Activated T-cell treated with anti-CD3 and anti-CD28 coated beads for 24 hours (primary cell): ENCODE measurements around the gene HINT3.
"Not testable (repeated sequence)": the region's sequence is repeated elsewhere in the genome, so short reads cannot be mapped to it uniquely, and the experiment has no call there.

Source experiments
- DNase-seq: peaks from one replicate; pipeline ENCODE4 v3.0.0-alpha.2; 2020; ENCODE audit warnings: low read depth

HINT3 gene

DNA sequence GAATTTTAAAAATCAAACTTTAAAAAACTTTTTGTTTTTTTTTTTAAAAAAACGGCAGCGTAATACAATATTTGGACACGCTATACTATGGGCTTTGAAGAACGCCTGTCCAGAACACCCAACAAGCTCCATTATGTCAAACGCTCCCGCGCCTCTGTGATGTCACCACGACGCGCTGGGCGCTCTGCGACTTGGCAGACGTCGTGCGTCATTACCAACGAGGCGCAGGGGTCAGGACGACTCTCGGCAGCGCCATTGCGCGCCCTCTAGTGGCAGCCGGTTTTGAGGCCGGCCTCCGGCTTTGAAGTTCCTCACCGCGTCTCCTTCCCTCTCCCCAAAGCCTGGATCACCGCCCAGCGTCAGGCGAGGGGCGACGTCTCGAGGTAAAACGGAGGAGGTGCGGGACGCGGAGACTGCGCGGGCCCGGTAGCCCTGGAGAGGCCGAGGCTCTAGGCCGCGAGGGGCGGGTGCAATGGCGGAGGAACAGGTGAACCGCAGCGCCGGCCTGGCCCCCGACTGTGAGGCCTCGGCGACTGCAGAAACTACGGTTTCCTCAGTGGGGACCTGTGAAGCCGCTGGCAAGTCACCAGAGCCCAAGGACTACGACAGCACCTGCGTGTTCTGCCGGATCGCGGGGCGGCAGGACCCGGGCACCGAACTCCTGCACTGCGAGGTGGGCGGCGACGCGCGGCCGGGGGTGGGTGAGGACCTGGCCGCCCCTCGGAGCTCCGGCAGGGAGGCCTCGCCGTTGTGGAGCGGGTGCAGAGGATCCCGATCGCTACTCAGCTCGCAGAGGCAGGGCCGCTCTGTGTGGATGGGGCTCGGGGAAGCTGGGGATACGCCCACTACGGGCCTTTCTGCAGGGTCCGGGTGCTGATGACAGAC lies at the start of gene HINT3:
HINT3 (plus strand) TSS at position 265 of the 885 bp plus-strand sequence; CDS start at position 473, 208 bp downstream.
- peak; percentile 98 for DNase-seq

DNA sequence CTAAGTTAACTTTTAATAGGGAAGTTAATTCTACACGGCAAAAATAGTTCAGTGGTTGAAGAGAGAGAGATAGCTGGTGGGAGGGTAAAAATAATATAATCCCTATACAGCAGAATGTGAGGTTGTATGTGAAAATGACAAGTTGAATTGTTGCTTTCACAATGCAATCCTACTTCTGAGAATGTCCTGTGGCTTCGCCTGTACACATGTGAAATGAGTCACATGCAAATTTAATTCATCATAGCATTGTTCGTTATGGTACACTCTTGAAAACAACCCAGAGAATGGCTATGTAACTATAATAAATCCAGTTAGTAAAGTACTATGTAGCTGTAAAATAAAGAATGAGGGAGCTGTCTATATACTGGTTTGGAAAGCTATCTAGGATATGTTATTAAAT lies 46.0 kb upstream of the HINT3 start:
- no peak for DNase-seq

DNA sequence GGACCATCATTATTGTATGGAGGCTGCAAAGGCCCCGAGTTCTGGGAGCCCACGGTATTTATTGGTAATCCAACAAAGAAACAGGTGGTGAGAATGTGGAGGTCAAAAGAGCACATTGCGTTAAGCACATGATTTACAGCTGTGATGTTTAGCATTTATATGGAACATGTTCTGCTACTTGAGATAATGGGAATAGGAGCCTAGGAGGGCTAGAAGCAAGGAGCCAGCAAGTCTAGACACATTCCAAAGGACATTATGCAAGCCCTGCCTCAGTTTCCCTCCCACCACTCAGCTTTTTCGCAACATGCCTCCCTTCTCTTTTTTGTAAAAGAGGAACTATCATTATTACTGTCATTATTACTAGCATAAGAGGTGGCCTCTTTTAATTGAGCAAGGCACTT lies 45.5 kb upstream of the HINT3 start:
- not testable (repeated sequence) for DNase-seq

DNA sequence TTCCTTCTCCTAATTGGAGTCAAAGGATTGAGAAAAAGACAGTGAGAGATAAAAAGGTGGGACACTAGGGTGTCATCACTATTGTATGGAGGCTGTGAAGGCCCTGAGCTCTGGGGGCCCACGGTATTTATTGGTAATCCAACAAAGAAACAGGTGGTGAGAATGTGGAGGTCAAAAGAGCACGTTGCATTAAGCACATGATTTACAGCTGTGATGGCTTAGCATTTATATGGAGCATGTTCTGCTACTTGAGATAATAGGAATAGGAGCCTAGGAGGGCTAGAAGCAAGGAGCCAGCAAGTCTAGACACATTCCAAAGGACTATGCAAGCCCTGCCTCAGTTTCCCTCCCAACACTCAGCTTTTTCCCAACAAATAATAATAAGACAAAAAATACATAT lies 44.1 kb upstream of the HINT3 start:
- DNase-seq: not testable (repeated sequence)

DNA sequence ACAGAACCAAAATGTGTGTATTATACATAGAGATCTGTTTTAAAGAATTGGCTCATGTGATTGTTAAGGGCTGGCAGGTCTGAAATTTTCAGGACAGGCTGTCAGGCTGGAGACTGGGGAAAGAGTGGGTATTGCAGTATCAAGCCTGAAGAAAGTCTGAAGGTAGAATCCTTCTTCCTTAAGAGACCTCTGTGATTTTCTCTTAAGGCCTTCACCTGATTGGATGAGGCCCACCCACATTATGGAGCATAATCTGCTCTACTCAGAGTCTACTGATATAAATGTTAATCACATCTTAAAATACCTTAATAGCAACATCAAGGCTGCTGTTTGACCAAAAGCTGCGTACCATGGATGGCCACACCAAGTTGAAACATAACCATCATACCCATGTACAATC lies 43.4 kb upstream of the HINT3 start:
- no peak for DNase-seq

DNA sequence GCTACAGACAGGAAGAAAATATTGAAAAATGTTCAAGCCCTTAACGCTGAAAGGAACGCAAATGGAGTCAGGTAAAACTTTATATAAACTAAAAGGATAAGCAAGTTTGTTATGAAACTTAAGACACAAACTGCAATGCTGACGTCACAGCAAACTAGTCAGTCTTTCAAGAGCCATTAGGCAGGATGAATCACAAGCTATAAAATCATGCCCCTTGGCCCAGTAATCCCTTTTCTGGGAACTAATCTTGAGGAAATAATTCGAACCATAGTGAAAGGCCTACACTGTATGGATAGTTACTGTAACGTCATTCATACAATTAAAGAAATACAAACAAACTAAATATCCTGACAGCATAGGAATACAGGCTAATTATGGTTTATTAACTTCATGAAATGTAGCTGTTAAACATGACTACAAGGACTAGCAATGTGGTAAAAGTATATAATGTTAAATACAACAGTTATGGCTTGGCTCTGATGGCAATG lies 42.7 kb upstream of the HINT3 start:
- no peak for DNase-seq

DNA sequence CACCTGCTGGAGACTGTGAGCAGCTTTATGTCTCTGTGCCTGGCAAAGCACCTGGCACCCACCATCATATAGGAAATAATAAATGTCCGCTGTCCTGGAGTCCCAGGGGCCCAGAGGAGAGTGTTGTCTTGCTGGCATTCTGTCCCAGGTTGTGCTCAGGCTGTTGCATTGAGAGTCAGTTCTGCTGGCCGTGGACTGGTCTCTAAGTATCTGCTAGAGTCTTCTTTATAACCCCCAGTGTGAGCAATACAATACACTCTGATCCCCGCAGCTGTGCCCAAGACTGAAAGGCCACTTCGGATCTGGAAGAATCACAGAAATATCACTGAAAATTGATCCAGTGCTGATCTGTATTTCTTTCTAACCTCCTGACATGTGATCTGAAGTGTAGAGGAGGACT lies 38.3 kb upstream of the HINT3 start:
- no peak for DNase-seq

DNA sequence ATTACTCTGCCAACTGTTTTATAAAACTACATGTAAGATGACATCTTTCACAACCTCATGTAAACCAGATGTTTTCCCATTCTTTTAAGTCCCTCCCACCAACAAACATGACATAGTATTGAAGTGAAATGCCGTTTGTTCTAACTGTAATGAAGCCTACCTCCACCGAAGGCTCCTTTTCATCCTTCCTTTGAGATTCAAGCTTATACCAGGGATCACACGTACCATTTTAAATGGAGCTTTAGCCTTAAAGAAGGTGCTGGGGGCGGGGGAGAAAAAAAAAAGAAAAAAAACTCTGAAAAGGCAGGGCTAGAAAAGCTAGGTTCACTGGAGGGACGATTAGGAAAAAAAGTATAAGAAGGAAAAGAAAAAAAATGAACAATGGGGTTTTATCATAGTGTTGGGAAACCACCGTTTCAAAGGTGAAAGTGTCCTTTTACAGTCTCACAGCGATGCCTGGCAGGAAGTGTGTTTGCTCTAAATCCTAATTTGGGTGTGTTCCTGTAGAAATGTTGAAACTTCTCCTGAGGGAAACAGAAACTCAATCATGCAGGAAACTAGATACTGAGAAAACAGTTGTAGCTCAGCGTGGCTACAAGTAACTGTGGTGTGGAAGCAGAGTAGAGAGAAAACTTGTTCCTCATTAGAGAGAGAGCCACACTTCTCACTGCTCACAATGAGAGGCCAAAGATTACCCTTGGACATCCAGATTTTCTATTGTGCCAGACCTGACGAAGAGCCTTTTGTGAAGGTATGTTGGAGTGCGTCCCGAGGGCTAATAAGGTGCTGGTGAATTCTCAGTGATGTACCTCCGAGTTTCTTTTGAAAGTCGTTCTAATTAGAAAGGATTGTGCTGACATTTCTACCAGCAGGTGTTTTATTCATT lies 37.6 kb upstream of the HINT3 start:
- peak; percentile 32 for DNase-seq

DNA sequence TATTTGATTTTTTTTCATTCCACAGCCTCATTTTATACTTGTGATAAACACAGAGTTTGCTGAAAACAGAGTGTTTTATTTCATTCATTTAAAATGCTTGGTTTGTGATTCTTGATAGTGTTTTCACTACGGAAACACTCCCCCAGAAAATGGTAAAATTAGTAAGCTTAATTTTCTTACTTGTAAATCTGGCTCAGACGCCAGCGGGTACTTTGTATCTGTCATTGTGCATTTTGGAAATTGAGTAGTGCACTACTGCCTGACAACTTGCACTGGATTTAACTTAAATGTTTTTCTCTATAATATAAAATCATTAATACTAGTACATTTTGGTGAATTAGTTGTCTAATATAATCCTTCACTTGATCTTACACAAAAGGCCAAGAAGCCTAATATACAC lies 37.0 kb upstream of the HINT3 start:
- DNase-seq: no peak

DNA sequence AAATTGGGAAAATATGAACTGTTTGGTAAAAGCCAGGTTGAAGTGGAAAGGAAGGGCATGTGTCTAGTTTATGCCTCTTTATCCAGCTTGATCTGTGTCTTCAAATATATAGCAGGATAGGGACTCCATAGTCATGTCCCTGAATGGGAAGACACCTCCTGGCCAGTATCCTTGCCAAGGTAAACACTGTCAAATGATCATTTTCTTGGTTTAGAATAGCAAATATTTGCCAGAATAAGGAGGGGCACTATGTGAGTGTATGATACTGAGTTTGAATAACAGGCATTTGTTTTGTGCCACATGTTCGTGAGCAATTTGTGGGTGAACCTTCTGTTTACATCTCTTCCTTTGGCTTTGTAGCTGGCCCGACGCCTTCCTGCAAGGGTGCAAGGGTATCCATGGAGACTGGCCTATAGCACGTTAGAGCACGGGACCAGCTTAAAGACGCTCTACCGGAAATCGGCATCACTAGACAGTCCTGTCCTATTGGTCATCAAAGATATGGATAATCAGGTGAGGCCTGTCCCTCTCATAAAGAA lies 34.2 kb upstream of the HINT3 start:
- DNase-seq: no peak

DNA sequence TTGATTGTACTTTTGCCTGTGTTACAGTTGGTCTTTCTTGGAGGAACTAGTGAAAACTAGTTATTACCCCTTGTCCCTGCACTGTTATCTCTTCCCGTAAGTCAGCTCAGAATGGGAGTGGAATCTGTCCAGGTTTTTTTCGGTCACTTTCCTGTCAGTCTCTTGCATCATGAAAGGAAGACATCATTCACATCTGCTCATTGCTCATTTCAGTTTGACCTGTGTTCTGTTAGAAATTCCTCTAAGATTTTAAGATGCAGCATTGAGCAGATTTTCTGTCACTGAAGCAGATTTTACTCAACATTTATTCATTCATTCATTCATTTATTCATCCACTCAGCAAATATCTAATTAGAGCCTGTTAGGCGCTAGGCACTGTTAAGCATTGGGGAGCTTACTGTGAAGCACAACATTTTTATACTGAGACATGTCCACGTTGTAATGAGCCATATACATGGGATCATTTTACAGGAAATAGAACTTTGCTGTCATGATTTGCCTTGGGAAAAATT lies 33.1 kb upstream of the HINT3 start:
- no peak for DNase-seq

DNA sequence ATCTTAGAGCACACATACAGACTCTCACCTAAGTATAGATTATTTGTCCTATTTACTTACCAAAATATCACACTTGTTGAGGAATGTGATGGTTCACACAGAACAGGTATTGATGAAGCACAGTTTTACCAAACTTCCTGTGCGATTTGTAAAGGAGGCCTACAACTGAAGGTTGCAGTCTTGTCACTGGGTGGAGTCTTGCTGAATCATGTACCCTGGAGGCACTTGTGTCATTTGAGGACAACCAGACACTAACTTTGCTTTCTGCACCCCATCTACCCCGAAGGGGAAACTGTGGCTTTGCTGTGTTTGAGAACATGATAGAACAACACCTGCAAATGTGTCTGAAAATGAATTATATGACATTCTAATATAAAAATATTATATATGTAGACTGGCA lies 32.4 kb upstream of the HINT3 start:
- no peak for DNase-seq

DNA sequence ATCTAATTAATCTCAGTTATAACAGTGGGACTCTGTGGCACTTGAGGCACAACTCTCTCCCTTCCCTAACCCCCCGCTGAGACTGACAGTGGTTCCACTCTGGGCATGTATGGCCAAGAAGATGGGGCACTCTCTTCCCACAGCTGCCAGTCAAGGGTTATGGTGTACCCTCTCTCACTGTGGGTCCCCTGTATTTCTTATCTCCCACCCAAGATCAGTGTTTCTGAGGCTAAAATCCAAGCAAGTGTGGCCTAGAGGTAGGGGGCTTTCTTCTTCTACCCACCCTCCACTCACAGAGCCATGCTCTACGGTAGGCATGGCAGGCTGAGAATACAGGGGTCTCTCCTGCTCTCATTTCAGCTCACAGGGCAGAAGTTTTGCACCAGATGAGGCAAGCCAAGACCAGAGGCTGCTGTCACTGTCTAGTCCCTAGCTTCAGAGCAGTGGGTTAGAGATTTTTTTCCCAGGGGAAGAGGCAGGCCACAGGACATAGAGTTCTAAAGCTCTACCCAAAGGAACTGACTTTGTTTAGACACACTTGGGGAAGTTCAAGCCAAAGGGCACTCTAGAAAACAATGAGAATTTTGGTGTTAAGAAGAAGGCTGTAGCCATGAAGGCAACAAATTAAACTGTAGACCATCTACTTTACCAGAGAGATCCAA lies 31.7 kb upstream of the HINT3 start:
- DNase-seq: no peak

DNA sequence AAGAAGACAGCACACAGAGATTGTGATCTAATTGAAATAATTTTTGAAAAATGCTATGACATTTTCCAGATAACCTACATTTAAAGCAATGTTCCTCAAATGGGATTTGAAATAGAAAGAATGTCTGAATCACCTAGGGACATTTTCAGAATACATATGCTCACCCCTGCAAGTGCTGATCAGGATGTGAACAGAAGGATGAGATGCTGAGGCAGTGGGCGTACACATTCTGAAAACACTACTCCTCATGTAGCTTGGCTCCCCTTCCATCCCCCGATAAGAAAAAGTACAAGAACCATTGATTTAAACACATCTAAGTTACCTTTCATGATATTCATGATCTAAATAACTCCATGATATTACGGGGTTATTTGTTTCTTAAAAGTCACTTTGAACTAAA lies 29.9 kb upstream of the HINT3 start:
- no peak for DNase-seq

DNA sequence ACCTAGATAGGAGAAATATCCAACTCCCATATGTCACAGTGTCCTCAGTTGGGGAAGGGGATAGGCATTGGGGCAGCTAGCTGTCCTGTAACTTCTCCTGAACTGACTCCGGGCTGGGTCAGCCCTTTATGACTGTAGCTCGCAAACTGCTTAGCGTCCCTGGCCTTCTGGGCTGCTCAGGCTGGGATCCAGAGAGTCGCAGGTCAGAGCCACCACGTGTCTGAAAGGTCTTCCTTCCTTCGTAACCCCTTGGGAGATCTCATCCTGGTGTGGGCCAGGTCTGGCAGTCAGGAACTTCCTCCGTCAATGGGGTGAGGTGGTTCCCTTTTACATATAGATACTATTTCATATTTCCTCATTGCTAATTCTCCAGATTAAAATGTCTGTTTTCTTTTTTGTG lies 28.8 kb upstream of the HINT3 start:
- DNase-seq: no peak

DNA sequence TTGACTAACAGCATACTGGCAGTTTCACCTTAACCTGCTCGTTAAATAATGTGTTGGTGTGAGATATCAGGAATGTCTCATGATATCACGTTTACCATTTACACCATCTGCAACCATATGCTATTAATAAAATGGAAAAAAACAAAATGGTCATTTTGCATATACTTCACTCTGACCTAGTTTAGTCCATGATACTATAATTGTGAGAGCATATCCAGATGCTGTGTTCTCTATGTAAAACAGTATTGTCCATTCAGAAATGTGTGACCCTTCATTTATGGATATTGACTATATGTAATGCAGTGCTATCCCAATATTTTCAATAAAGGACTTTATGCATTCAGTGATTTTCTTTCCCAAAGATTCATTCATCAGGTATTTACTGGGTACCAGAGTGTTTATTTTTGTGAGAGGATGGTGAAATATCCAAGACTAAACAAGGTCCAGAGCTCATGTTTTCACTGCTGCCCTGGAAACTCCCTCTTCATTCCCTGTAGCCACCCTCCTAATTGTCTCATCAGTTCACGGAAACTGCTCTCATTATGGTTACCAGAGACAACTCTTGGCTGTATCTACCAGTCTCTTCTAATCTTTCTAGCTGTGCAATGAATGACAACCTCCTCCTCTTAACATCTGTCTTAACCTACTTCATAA lies 25.7 kb upstream of the HINT3 start:
- no peak for DNase-seq

DNA sequence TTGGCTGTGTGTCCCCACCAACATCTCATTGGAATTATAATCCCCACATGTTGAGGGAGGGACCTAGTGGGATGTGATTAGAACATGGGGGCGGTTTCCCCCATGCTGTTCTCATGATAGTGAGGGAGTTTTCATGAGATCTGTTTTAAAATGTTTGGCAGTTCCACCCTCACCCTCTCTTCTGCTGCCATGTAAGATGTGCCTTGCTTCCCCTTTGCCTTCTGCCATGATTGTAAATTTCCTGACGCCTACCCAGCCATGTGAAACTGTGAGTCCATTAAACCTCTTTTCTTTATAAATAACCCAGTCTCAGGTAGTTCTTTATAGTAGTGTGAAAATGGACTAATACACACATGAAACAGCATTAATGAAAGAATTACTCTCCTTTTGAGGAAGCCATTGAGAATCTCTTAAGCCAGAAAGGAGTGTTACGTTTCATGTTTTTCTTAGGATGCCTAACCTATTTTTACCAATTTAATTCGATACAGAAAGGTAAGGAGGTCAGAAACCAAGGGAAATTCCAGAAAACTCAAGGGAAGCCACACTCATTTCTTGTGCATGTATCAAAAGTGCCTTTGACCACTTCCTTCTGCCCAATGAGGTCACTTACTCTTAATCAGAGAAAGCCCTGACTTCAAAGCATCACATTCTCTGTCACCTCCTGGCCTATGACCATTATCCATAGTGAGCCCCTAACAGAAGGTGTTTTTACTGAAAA lies 24.7 kb upstream of the HINT3 start:
- no peak for DNase-seq

DNA sequence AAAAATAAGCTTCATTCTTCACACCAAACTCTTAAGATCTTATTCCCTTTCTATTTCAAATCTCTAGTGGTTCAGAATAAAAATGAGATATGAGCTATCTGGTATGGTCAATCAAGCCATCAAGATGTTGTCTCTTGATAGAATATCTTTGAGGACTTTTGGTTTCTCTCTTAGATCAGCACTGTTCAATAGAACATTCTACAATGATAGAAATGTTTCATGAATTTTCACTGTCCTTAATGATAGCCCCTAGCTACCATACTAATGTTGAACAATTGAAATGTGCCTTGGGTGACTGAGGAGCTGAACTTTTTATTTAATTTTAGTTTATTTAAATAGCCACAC lies 24.1 kb upstream of the HINT3 start:
- no peak for DNase-seq

DNA sequence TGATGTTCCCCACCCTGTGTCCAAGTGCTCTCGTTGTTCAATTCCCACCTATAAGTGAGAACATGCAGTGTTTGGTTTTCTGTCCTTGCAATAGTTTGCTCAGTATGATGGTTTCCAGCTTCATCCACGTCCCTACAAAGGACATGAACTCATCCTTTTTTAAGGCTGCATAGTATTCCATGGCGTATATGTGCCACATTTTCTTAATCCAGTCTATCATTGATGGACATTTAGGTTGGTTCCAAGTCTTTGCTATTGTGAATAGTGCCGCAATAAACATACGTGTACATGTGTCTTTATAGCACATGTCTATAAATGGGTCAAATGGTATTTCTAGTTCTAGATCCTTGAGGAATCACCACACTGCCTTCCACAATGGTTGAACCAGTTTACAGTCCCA lies 21.1 kb upstream of the HINT3 start:
- not testable (repeated sequence) for DNase-seq

DNA sequence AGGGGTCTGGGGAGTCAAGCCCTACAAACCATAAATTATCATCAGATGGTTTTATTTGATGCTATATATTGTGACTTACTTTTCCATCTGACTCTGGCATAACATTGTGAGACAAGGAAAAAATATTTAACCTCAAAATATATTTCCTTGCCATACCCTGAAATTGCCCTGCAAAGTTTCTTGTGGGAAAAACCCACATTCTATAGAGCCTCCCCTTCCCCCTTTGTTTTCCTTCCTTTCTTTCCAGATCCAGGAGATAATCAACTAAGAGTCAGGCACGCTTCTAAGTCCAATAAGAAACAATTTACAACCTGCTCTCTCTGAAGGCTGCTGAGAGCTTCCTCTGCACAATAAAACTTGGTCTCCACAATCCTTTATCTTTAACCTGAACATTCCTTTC lies 17.5 kb upstream of the HINT3 start:
- no peak for DNase-seq

DNA sequence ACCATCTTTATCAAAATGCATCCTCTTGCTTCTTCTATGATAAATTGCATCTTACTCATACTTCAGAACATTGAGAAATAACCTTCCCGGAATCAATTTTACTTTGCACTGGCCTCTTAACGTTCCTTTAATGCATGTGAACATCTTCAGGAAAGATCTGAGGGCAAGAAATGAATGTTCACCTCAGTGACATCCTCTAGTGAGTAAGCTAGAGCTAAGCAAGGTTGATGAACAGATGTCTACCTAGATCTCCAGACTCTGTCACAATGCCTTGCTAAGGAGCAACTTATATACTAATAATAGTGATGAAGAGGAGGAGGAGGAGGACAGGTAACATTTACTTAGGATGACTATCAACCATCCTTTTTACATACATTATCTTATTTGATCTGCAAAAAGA lies 16.8 kb upstream of the HINT3 start:
- DNase-seq: no peak
